Neural cell (in vitro differentiated cells): Measurements from ENCODE around the gene IRF2BPL.

ENCODE experiments used
- CTCF ChIP-seq: fragments of 450-650 bp; IDR thresholded peaks from 2 replicates; pipeline ENCODE4 v1.5.1; 2014; ENCODE audit warnings: antibody characterized with exemption, mild to moderate bottlenecking, moderate library complexity; ENCODE audit not compliant: poor library complexity, severe bottlenecking
- EP300 ChIP-seq: fragments of 450-650 bp; conservative IDR thresholded peaks from 2 replicates; pipeline ENCODE4 v1.6.1; 2014; ENCODE audit warnings: antibody characterized with exemption, mild to moderate bottlenecking, moderate library complexity; ENCODE audit not compliant: poor library complexity, severe bottlenecking
- EZH2 ChIP-seq: fragments of 200-600, 300-800 bp; shearing (Covaris generic), sonication (generic); IDR thresholded peaks from 2 replicates; pipeline ENCODE4 v1.6.1; 2014; ENCODE audit warnings: antibody characterized with exemption, low read length, borderline replicate concordance, mild to moderate bottlenecking; ENCODE audit not compliant: insufficient read depth, poor library complexity, severe bottlenecking
- MXI1 ChIP-seq: fragments of 450-650 bp; conservative IDR thresholded peaks from 2 replicates; pipeline ENCODE4 v1.6.1; 2014; ENCODE audit warnings: antibody characterized with exemption, mild to moderate bottlenecking; ENCODE audit not compliant: poor library complexity, severe bottlenecking
- POLR2AphosphoS5 ChIP-seq: IDR thresholded peaks from 2 replicates; pipeline ENCODE4 v1.6.1; 2012
- RAD21 ChIP-seq: fragments of 450-650 bp; conservative IDR thresholded peaks from 2 replicates; pipeline ENCODE4 v1.6.1; 2014; ENCODE audit warnings: antibody characterized with exemption, mild to moderate bottlenecking, moderate library complexity
- SMC3 ChIP-seq: fragments of 450-650 bp; conservative IDR thresholded peaks from 2 replicates; pipeline ENCODE4 v1.6.1; 2014; ENCODE audit warnings: antibody characterized with exemption, mild to moderate bottlenecking, moderate library complexity; ENCODE audit not compliant: poor library complexity
- TAF1 ChIP-seq: IDR thresholded peaks from 2 replicates; pipeline ENCODE4 v1.6.1; 2012; ENCODE audit warnings: low read depth
- TF ChIP-seq, protein P1 (sequence below): IDR thresholded peaks from 2 replicates; pipeline ENCODE4 v1.6.1; 2012; ENCODE audit warnings: borderline replicate concordance

DNA sequence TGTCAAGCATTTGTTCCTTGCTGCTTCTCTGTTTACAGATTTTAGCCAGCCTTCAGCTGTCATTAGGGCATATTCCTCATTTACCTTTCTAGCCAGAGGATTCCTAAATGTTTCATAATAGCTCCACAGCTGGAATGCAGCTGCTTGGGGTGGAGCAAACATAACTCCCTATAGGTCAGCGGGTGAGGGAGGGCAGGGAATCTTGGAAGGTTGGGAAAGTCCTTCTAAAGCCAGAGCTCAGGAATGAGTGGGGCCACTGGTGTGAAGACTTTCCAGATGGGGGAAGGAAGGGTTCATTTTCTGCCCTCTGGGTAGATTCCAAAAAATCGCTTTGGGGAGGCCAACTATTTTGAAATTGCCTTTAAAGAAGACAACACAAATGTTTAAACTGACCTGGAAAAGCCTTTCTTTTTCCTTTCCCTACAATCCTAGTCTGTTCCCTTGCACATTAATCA lies 16.3 kb upstream of the IRF2BPL start:
- TF ChIP-seq CTCF = no peak
- TF ChIP-seq RAD21 = no peak
- TF ChIP-seq EP300 = no peak
- no peak for TF ChIP-seq EZH2
- no peak for TF ChIP-seq MXI1
- TF ChIP-seq, protein P1, sequence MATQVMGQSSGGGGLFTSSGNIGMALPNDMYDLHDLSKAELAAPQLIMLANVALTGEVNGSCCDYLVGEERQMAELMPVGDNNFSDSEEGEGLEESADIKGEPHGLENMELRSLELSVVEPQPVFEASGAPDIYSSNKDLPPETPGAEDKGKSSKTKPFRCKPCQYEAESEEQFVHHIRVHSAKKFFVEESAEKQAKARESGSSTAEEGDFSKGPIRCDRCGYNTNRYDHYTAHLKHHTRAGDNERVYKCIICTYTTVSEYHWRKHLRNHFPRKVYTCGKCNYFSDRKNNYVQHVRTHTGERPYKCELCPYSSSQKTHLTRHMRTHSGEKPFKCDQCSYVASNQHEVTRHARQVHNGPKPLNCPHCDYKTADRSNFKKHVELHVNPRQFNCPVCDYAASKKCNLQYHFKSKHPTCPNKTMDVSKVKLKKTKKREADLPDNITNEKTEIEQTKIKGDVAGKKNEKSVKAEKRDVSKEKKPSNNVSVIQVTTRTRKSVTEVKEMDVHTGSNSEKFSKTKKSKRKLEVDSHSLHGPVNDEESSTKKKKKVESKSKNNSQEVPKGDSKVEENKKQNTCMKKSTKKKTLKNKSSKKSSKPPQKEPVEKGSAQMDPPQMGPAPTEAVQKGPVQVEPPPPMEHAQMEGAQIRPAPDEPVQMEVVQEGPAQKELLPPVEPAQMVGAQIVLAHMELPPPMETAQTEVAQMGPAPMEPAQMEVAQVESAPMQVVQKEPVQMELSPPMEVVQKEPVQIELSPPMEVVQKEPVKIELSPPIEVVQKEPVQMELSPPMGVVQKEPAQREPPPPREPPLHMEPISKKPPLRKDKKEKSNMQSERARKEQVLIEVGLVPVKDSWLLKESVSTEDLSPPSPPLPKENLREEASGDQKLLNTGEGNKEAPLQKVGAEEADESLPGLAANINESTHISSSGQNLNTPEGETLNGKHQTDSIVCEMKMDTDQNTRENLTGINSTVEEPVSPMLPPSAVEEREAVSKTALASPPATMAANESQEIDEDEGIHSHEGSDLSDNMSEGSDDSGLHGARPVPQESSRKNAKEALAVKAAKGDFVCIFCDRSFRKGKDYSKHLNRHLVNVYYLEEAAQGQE = no peak
- TF ChIP-seq POLR2AphosphoS5 = no peak
- TF ChIP-seq TAF1 = no peak
- TF ChIP-seq SMC3 = no peak
